ENCODE results near the gene PALB2.

DNA sequence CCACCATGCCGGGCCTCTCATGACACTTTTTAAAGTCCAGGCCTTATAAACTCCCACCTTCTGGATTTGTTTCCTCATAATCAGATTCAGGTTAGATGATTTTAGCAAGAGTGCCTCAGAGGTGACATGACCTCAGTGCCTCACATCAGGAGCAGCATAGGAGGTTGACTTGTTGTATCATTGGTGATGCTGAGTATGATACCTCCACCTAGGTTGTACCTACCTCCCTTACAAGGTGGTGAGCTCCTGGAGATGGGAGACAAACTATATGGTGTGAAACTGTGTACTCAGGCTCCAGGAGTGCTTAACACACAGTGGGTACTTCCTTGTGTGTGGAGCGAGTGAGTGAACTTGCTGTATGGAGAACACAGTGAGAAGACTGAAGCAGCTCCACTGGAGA is 63.6 kb downstream of the PALB2 start:
- TF ChIP-seq POLR2AphosphoS5 (IDR thresholded peaks at IDR 0.05) (no peak), POLR2A (IDR thresholded peaks at IDR 0.05) (no peak)
- TF ChIP-seq, protein P1, sequence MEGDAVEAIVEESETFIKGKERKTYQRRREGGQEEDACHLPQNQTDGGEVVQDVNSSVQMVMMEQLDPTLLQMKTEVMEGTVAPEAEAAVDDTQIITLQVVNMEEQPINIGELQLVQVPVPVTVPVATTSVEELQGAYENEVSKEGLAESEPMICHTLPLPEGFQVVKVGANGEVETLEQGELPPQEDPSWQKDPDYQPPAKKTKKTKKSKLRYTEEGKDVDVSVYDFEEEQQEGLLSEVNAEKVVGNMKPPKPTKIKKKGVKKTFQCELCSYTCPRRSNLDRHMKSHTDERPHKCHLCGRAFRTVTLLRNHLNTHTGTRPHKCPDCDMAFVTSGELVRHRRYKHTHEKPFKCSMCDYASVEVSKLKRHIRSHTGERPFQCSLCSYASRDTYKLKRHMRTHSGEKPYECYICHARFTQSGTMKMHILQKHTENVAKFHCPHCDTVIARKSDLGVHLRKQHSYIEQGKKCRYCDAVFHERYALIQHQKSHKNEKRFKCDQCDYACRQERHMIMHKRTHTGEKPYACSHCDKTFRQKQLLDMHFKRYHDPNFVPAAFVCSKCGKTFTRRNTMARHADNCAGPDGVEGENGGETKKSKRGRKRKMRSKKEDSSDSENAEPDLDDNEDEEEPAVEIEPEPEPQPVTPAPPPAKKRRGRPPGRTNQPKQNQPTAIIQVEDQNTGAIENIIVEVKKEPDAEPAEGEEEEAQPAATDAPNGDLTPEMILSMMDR (IDR thresholded peaks at IDR 0.05 in 8 of 11, conservative IDR thresholded peaks at IDR 0.05 in 3 of 11): no peak
